A549 (cell line): ENCODE data around the gene L3MBTL4. TPM values are rescaled to one million over a fixed set of nuclear protein-coding genes. Genes with fewer than 3 reads are reported as not detected.

ENCODE experiments used
- ATAC-seq, 2 experiments: fragments of 200-7000 bp in 1 of 2; fragments of >200 bp in 1 of 2; cut with Nextera tagmentation in 1 of 2; cut with Tn5 transposase in 1 of 2; 3 replicates each; pipeline versions ENCODE4 v1.8.0 to v1.9.1; 2018 to 2020; ENCODE audit warnings: mild to moderate bottlenecking in 1 of 2, moderate library complexity in 1 of 2
- CTCF ChIA-PET: fragments of 300-600 bp; sonication (Branson Sonifier 250); formaldehyde crosslinking; extraction: SDS; loops from one replicate; lab custom pipeline; 2021; ENCODE audit warnings: antibody characterized with exemption, inconsistent platforms; lab: Yijun Ruan, JAX
- POLR2A ChIA-PET: fragments of 350-600 bp; formaldehyde crosslinking; extraction: SDS; loops from one replicate; lab custom pipeline; 2021; ENCODE audit warnings: antibody characterized with exemption, inconsistent platforms; lab: Yijun Ruan, JAX
- DNase-seq, 2 experiments: peaks; one replicate each; pipeline versions ENCODE4 v3.0.0 to v3.0.0-alpha.2; 2011 to 2016; ENCODE audit warnings: low read depth in 1 of 2, low spot score in 1 of 2
- FAIRE-seq: peaks from 2 replicates; lab custom pipeline; 2011; peaks lifted over from hg19 to GRCh38; lab: Jason Lieb, UNC
- H3K27ac ChIP-seq, 2 experiments: fragments of >200 bp; sonication (Bioruptor Twin); formaldehyde crosslinking; 3 replicates each; pipeline ENCODE4 v1.5.1; 2016 to 2017
- H3K4me1 ChIP-seq: fragments of >200 bp; sonication (Bioruptor Twin); formaldehyde crosslinking; 3 replicates; pipeline ENCODE4 v1.6.1; 2016
- H3K4me2 ChIP-seq: fragments of >200 bp; sonication (Bioruptor Twin); formaldehyde crosslinking; 3 replicates; pipeline ENCODE4 v1.6.1; 2016
- H3K4me3 ChIP-seq: fragments of >200 bp; sonication (Bioruptor Twin); formaldehyde crosslinking; 3 replicates; pipeline ENCODE4 v1.5.1; 2016
- H3K9me3 ChIP-seq: fragments of >200 bp; sonication (Bioruptor Twin); formaldehyde crosslinking; 3 replicates; pipeline ENCODE4 v1.6.1; 2016
- ATOH8 ChIP-seq: fragments of 250-450 bp; sonication (Bioruptor Pico); IDR thresholded peaks from 2 replicates; pipeline ENCODE4 v1.5.0; 2020; ENCODE audit warnings: low read depth, mild to moderate bottlenecking, moderate library complexity
- BCL3 ChIP-seq: fragments of >200 bp; sonication (Bioruptor Twin); formaldehyde crosslinking; IDR thresholded peaks from 3 replicates; pipeline ENCODE4 v1.6.1; 2016
- BHLHE40 ChIP-seq: IDR thresholded peaks from 2 replicates; pipeline ENCODE4 v1.6.1; 2012; ENCODE audit warnings: low read depth, low read length, inconsistent platforms
- CBX2 ChIP-seq: fragments of 200-600 bp; sonication (generic); IDR thresholded peaks from 2 replicates; pipeline ENCODE4 v1.6.1; 2016; ENCODE audit warnings: low read depth, mild to moderate bottlenecking, borderline replicate concordance
- ELK1 ChIP-seq: fragments of 150-350 bp; IDR thresholded peaks from 2 replicates; pipeline ENCODE4 v1.6.1; 2014; ENCODE audit warnings: low read depth, mild to moderate bottlenecking, low read length
- EP300 ChIP-seq, 2 experiments: fragments of >200 bp; sonication (Bioruptor Twin); formaldehyde crosslinking; IDR thresholded peaks; 2 replicates in 1 of 2; 3 replicates in 1 of 2; pipeline ENCODE4 v1.6.1; 2016 to 2017
- ESRRA ChIP-seq: fragments of 150-350 bp; IDR thresholded peaks from 2 replicates; pipeline ENCODE4 v1.6.1; 2014; ENCODE audit warnings: mild to moderate bottlenecking, low read length, borderline replicate concordance
- FOSB ChIP-seq: fragments of 250-450 bp; sonication (Bioruptor Pico); IDR thresholded peaks from 2 replicates; pipeline ENCODE4 v1.5.0; 2020; ENCODE audit warnings: mild to moderate bottlenecking, moderate library complexity
- FOSL2 ChIP-seq, 2 experiments: fragments of 450-650 bp in 1 of 2; fragments of >200 bp in 1 of 2; sonication (Bioruptor Twin) in 1 of 2; formaldehyde crosslinking; IDR thresholded peaks; 2 replicates each; pipeline versions ENCODE4 v1.5.0 to v1.6.1; 2016 to 2020; ENCODE audit warnings: mild to moderate bottlenecking in 1 of 2, moderate library complexity in 1 of 2
- FOXS1 ChIP-seq: fragments of 250-450 bp; sonication (Bioruptor Pico); IDR thresholded peaks from 2 replicates; pipeline ENCODE4 v1.5.0; 2020; ENCODE audit warnings: mild to moderate bottlenecking, moderate library complexity
- GATA3 ChIP-seq: IDR thresholded peaks from 2 replicates; pipeline ENCODE4 v1.6.1; 2012; ENCODE audit warnings: borderline replicate concordance
- HEYL ChIP-seq: fragments of 250-450 bp; sonication (Bioruptor Pico); IDR thresholded peaks from 2 replicates; pipeline ENCODE4 v1.8.0; 2021; ENCODE audit warnings: mild to moderate bottlenecking, moderate library complexity
- HMGXB4 ChIP-seq: fragments of 250-450 bp; sonication (Bioruptor Pico); IDR thresholded peaks from 2 replicates; pipeline ENCODE4 v1.5.0; 2021; ENCODE audit warnings: mild to moderate bottlenecking, moderate library complexity, borderline replicate concordance
- HOXA7 ChIP-seq: fragments of 250-450 bp; sonication (Bioruptor Pico); IDR thresholded peaks from 2 replicates; pipeline ENCODE4 v1.5.0; 2020; ENCODE audit warnings: mild to moderate bottlenecking, moderate library complexity
- HOXB5 ChIP-seq: fragments of 250-450 bp; sonication (Bioruptor Pico); IDR thresholded peaks from 2 replicates; pipeline ENCODE4 v1.5.0; 2020; ENCODE audit warnings: mild to moderate bottlenecking, moderate library complexity
- JUNB ChIP-seq: fragments of >200 bp; sonication (Bioruptor Twin); formaldehyde crosslinking; IDR thresholded peaks from 2 replicates; pipeline ENCODE4 v1.6.1; 2016
- MAFK ChIP-seq: fragments of 450-650 bp; IDR thresholded peaks from 2 replicates; pipeline ENCODE4 v1.6.1; 2014; ENCODE audit not compliant: partially characterized antibody
- NFE2L2 ChIP-seq: fragments of 150-350 bp; conservative IDR thresholded peaks from 2 replicates; pipeline ENCODE4 v1.6.1; 2014; ENCODE audit warnings: low read length
- NR3C1 ChIP-seq: fragments of >200 bp; sonication (Bioruptor Twin); formaldehyde crosslinking; IDR thresholded peaks from 3 replicates; pipeline ENCODE4 v1.6.1; 2017
- PHF8 ChIP-seq: fragments of 200-600 bp; sonication (generic); IDR thresholded peaks from 2 replicates; pipeline ENCODE4 v1.6.1; 2016; ENCODE audit warnings: low read depth, mild to moderate bottlenecking, antibody characterized with exemption, moderate library complexity, borderline replicate concordance
- RARB ChIP-seq: fragments of 250-450 bp; sonication (Bioruptor Pico); IDR thresholded peaks from 2 replicates; pipeline ENCODE4 v1.8.0; 2021; ENCODE audit warnings: mild to moderate bottlenecking, moderate library complexity
- SMC3 ChIP-seq: fragments of >200 bp; sonication (Bioruptor Twin); formaldehyde crosslinking; IDR thresholded peaks from 3 replicates; pipeline ENCODE4 v1.6.1; 2018; ENCODE audit warnings: inconsistent platforms
- TFCP2L1 ChIP-seq: fragments of 250-450 bp; sonication (Bioruptor Pico); IDR thresholded peaks from 2 replicates; pipeline ENCODE4 v1.5.0; 2021; ENCODE audit warnings: mild to moderate bottlenecking
- WGBS: methylation state at CpG from one replicate; pipeline ENCODE4 v1.1.6; 2017; ENCODE audit errors: missing lambda C conversion rate; 5-methylcytosine and 5-hydroxymethylcytosine counted together
- polyA plus RNA-seq, 4 experiments: library from polyadenylated mRNA; depleted of rRNA in 3 of 4; stranded (reverse); fragments of >200 nt; fragmentation: RNase III in 1 of 4; extraction: RNeasy Plus Mini Kit Qiagen cat#74134 plus additional on column Dnase treatment in 1 of 4; gene quantifications; 2 replicates in 3 of 4; 3 replicates in 1 of 4; pipeline ENCODE4 v1.2.3, GENCODE V29; 2011 to 2017
- TF ChIP-seq, protein P1 (sequence below): fragments of >200 bp; sonication (Bioruptor Twin); formaldehyde crosslinking; IDR thresholded peaks from 2 replicates; pipeline ENCODE4 v1.6.1; 2016

L3MBTL4 gene
- polyA plus RNA-seq, 2 of the 4 experiments (the other 2 are of a cell fraction): 0.03 to 0.06 TPM

GRCh38 chr18:6202861-6203260 is 211.8 kb downstream of the L3MBTL4 start:
- Histone ChIP-seq H3K4me1 (no peaks in the 10 kb centered on the region), H3K9me3 (no peaks in the 10 kb centered on the region), H3K4me2 (no peak overlapping the region), H3K27ac (no peak overlapping the region), H3K4me3 (no peak overlapping the region)
- DNase-seq (no peak), ATAC-seq (no peak), FAIRE-seq (no peak)
- ChIA-PET CTCF (no interaction called here), POLR2A (no interaction called here)
- TF ChIP-seq GATA3: no peak
- TF ChIP-seq JUNB: no peak
- TF ChIP-seq ESRRA: no peak
- no peak for TF ChIP-seq NFE2L2
- TF ChIP-seq BHLHE40: no peak
- TF ChIP-seq NR3C1: no peak
- TF ChIP-seq SMC3: no peak
- TF ChIP-seq RARB: no peak
- no peak for TF ChIP-seq ELK1
- no peak for TF ChIP-seq FOXS1 (CRISPR knock-in tag)
- no peak for TF ChIP-seq HMGXB4 (CRISPR knock-in tag)
- no peak for TF ChIP-seq MAFK
- no peak for TF ChIP-seq FOSL2 (IDR thresholded peaks at IDR 0.05)
- TF ChIP-seq FOSL2 (CRISPR knock-in tag; IDR thresholded peaks at IDR 0.05): no peak
- TF ChIP-seq ATOH8 (CRISPR knock-in tag): no peak
- TF ChIP-seq HOXA7 (CRISPR knock-in tag): no peak
- WGBS: 0% methylated on average over 1 of the region's 1 CpG

GRCh38 chr18:6200204-6200774 is 214.4 kb downstream of the L3MBTL4 start:
- no peak for FAIRE-seq
- H3K4me3 ChIP-seq: no peak overlapping the region
- no peak for ATAC-seq
- H3K4me1 ChIP-seq: no peaks in the 10 kb centered on the region
- no peak for TF ChIP-seq CBX2
- no peak for TF ChIP-seq TFCP2L1 (CRISPR knock-in tag)
- no peak for TF ChIP-seq BCL3
- TF ChIP-seq PHF8: no peak
- TF ChIP-seq, all 56 proteins: peak for 0
- no peak for DNase-seq
- 6% methylated on average over 4 of the region's 4 CpGs for WGBS
- H3K9me3 ChIP-seq: no peaks in the 10 kb centered on the region
- ChIA-PET CTCF (no interaction called here), POLR2A (no interaction called here)
- no peak overlapping the region for H3K27ac ChIP-seq
- H3K4me2 ChIP-seq: no peak overlapping the region

- no peak overlapping the region for H3K4me3 ChIP-seq
- no peak for ATAC-seq
- no peak overlapping the region for H3K27ac ChIP-seq
- H3K4me2 ChIP-seq: no peak overlapping the region
- POLR2A ChIA-PET: no interaction called here
- no peak for TF ChIP-seq HOXB5
- no peak for TF ChIP-seq HEYL
- TF ChIP-seq FOSB (CRISPR knock-in tag): no peak
- no peak for TF ChIP-seq EP300 (IDR thresholded peaks at IDR 0.05)
- TF ChIP-seq ESRRA: no peak
- no peak for TF ChIP-seq RARB
- TF ChIP-seq, protein P1, sequence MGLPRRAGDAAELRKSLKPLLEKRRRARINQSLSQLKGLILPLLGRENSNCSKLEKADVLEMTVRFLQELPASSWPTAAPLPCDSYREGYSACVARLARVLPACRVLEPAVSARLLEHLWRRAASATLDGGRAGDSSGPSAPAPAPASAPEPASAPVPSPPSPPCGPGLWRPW: no peak
- TF ChIP-seq, all 56 proteins: peak for 0
- no peak for DNase-seq
- CTCF ChIA-PET: no interaction called here
- no peak for FAIRE-seq
- WGBS: 24% methylated on average over 1 of the region's 1 CpG
- Histone ChIP-seq H3K9me3 (no peaks in the 10 kb centered on the region), H3K4me1 (no peaks in the 10 kb centered on the region)
Observed at GRCh38 chr18:6199777-6200176, 214.9 kb downstream of the L3MBTL4 start.
